Keratinocyte (primary cell): ENCODE measurements around the gene ASTN1. TPM values are rescaled to one million over a fixed set of nuclear protein-coding genes. Genes with fewer than 3 reads are reported as not detected.

Source experiments
- DNase-seq: peaks from one replicate; pipeline ENCODE4 v3.0.0-alpha.2; 2011; ENCODE audit warnings: low read depth, missing footprints, low spot score
- FAIRE-seq: peaks from 2 replicates; lab custom pipeline; 2011; peaks lifted over from hg19 to GRCh38; lab: Jason Lieb, UNC
- H2AFZ ChIP-seq: 2 replicates; pipeline ENCODE4 v1.6.0; 2012; ENCODE audit warnings: low read length, control low read depth, inconsistent platforms; ENCODE audit not compliant: control insufficient read depth
- H3K27ac ChIP-seq: 2 replicates; pipeline ENCODE4 v1.5.1; 2011; ENCODE audit warnings: low read length; ENCODE audit not compliant: control insufficient read depth, insufficient read depth
- H3K27me3 ChIP-seq: 3 replicates; pipeline ENCODE4 v1.6.0; 2011; ENCODE audit warnings: low read length; ENCODE audit not compliant: control insufficient read depth, insufficient read depth; ENCODE audit errors: extremely low read depth
- H3K36me3 ChIP-seq, 2 experiments: 2 replicates in 1 of 2; 3 replicates in 1 of 2; pipeline ENCODE4 v1.5.1; 2011; ENCODE audit warnings: low read length in 2 of 2, mild to moderate bottlenecking in 1 of 2; ENCODE audit not compliant: control insufficient read depth in 2 of 2, insufficient read depth in 2 of 2; ENCODE audit errors: extremely low read depth in 1 of 2
- H3K4me1 ChIP-seq: 3 replicates; pipeline ENCODE4 v1.5.1; 2011; ENCODE audit warnings: low read length; ENCODE audit not compliant: control insufficient read depth, insufficient read depth; ENCODE audit errors: extremely low read depth
- H3K4me2 ChIP-seq: 3 replicates; pipeline ENCODE4 v1.6.0; 2011; ENCODE audit warnings: low read depth, low read length; ENCODE audit not compliant: control insufficient read depth, insufficient read depth; ENCODE audit errors: extremely low read depth
- H3K4me3 ChIP-seq, 3 experiments: fragments of 200-600 bp in 1 of 3; sonication (generic) in 1 of 3; 2 replicates in 2 of 3; 3 replicates in 1 of 3; pipeline ENCODE4 v1.5.1; 2011 to 2016; ENCODE audit warnings: low read length in 3 of 3, mild to moderate bottlenecking in 3 of 3, control low read depth in 2 of 3, inconsistent platforms in 1 of 3, low read depth in 1 of 3, mixed read lengths in 1 of 3, mixed run types in 1 of 3, moderate library complexity in 1 of 3; ENCODE audit not compliant: control insufficient read depth in 2 of 3, insufficient read depth in 2 of 3; ENCODE audit errors: extremely low read depth in 1 of 3
- H3K79me2 ChIP-seq: 2 replicates; pipeline ENCODE4 v1.6.0; 2012; ENCODE audit warnings: low read length; ENCODE audit not compliant: control insufficient read depth, insufficient read depth
- H3K9ac ChIP-seq: 3 replicates; pipeline ENCODE4 v1.6.0; 2011; ENCODE audit warnings: low read length; ENCODE audit not compliant: control insufficient read depth, insufficient read depth; ENCODE audit errors: extremely low read depth
- H3K9me1 ChIP-seq: 3 replicates; pipeline ENCODE4 v1.6.0; 2011; ENCODE audit warnings: low read length; ENCODE audit not compliant: control insufficient read depth, insufficient read depth; ENCODE audit errors: extremely low read depth
- H3K9me3 ChIP-seq: 2 replicates; pipeline ENCODE4 v1.5.1; 2012; ENCODE audit warnings: low read depth, low read length; ENCODE audit not compliant: control insufficient read depth
- H4K20me1 ChIP-seq: 3 replicates; pipeline ENCODE4 v1.6.0; 2011; ENCODE audit warnings: low read length; ENCODE audit not compliant: control insufficient read depth, insufficient read depth; ENCODE audit errors: extremely low read depth
- CTCF ChIP-seq, 3 experiments: IDR thresholded peaks in 1 of 3; conservative IDR thresholded peaks in 1 of 3; optimal IDR thresholded peaks in 1 of 3; 2 replicates in 2 of 3; 3 replicates in 1 of 3; pipeline versions ENCODE3 to v1.5.1; 2011; ENCODE audit warnings: low read length in 3 of 3, mild to moderate bottlenecking in 3 of 3, moderate library complexity in 2 of 3, control low read depth in 1 of 3, inconsistent platforms in 1 of 3; ENCODE audit not compliant: insufficient read depth in 2 of 3; ENCODE audit errors: extremely low read depth in 1 of 3
- EZH2 ChIP-seq: IDR thresholded peaks from one replicate; pipeline ENCODE4 v1.6.1; 2012; ENCODE audit warnings: inconsistent platforms, mild to moderate bottlenecking, low read length, moderate library complexity
- dilution Hi-C: fragments of 300-500 bp; cut with MboI; formaldehyde crosslinking; loops from one replicate; pipeline ENCODE4 v1.7.0; 2020; ENCODE audit warnings: low sequenced_read_pairs; ENCODE audit not compliant: extremely low pct_ligation_motif_present
- polyA plus RNA-seq, 5 experiments: library from polyadenylated mRNA; depleted of rRNA in 3 of 5; stranded (reverse) in 3 of 5; stranded (forward) in 1 of 5; unstranded in 1 of 5; fragments of >200 nt; gene quantifications; 1 replicate in 1 of 5; 2 replicates in 3 of 5; 3 replicates in 1 of 5; pipeline versions ENCODE4 v1.2.1 to v1.2.3, GENCODE V29; 2011 to 2012; ENCODE audit warnings: missing spikeins in 2 of 5, low read depth in 1 of 5, low replicate concordance in 1 of 5

Gene ASTN1
- polyA plus RNA-seq, 1 donor (not counting 4 experiments of a cell fraction or from before 2014, with no cell fraction given): 0.08 TPM

GRCh38 chr1:176888471-176889032, 276.0 kb downstream of the ASTN1 start:
- TF ChIP-seq EZH2 (no peak), CTCF (optimal IDR thresholded peaks at IDR 0.05 in 1 of 3, IDR thresholded peaks at IDR 0.05 in 1 of 3, conservative IDR thresholded peaks at IDR 0.05 in 1 of 3; ENCODE audit: extremely low read depth in 1 of 3, insufficient read depth in 2 of 3, low read length in 3 of 3) (no peak)
- H3K27ac ChIP-seq: no peak overlapping the region
- H3K4me3 ChIP-seq: no peak overlapping the region
- H3K9me1 ChIP-seq: no peaks in the 10 kb centered on the region
- H3K27me3 ChIP-seq: peaks cover 3% of the 10 kb centered on the region
- H3K9me3 ChIP-seq: no peaks in the 10 kb centered on the region
- no peak overlapping the region for H3K9ac ChIP-seq
- FAIRE-seq (no peak), DNase-seq (no peak)
- no peak overlapping the region for H3K4me2 ChIP-seq
- H2AFZ ChIP-seq: no peak overlapping the region
- no peaks in the 10 kb centered on the region for H4K20me1 ChIP-seq
- H3K36me3 ChIP-seq: no peaks in the 10 kb centered on the region
- no peaks in the 10 kb centered on the region for H3K79me2 ChIP-seq
- dilution Hi-C loops: no loop called here
- H3K4me1 ChIP-seq: no peaks in the 10 kb centered on the region

GRCh38 chr1:176885751-176886150, 278.8 kb downstream of the ASTN1 start:
- DNase-seq (no peak), FAIRE-seq (no peak)
- dilution Hi-C loops: no loop called here
- Histone ChIP-seq H3K36me3 (no peaks in the 10 kb centered on the region), H3K27ac (no peak overlapping the region), H3K9me3 (no peaks in the 10 kb centered on the region), H3K9me1 (no peaks in the 10 kb centered on the region), H3K4me1 (no peaks in the 10 kb centered on the region), H3K79me2 (no peaks in the 10 kb centered on the region), H4K20me1 (no peaks in the 10 kb centered on the region), H3K9ac (no peak overlapping the region), H2AFZ (no peak overlapping the region), H3K4me2 (no peak overlapping the region), H3K4me3 (no peak overlapping the region), H3K27me3 (no peaks in the 10 kb centered on the region)
- TF ChIP-seq EZH2 (no peak), CTCF (optimal IDR thresholded peaks at IDR 0.05 in 1 of 3, IDR thresholded peaks at IDR 0.05 in 1 of 3, conservative IDR thresholded peaks at IDR 0.05 in 1 of 3; ENCODE audit: extremely low read depth in 1 of 3, insufficient read depth in 2 of 3, low read length in 3 of 3) (no peak)
